T-helper 2 cell treated with Interferon-gamma antibody and Interleukin-4, amounts not matched to agents 5 μg/mL and 100 μg/mL, for 36 hours (primary cell): Measurements from ENCODE around the gene ARTN.

Experiments
- DNase-seq: peaks from one replicate; pipeline ENCODE4 v3.0.0; 2021; ENCODE audit warnings: low spot score
- H3K27ac Mint-ChIP-seq: one replicate; pipeline ENCODE4 v1.8.0; 2021; ENCODE audit warnings: mild to moderate bottlenecking, mixed read lengths
- H3K27me3 Mint-ChIP-seq: one replicate; pipeline ENCODE4 v1.8.0; 2021; ENCODE audit warnings: low read depth, mixed read lengths
- H3K36me3 Mint-ChIP-seq: one replicate; pipeline ENCODE4 v1.8.0; 2021; ENCODE audit warnings: low read depth, mixed read lengths
- H3K4me1 Mint-ChIP-seq: one replicate; pipeline ENCODE4 v1.8.0; 2021; ENCODE audit warnings: low read depth, mixed read lengths
- H3K4me3 Mint-ChIP-seq: one replicate; pipeline ENCODE4 v1.8.0; 2022; ENCODE audit warnings: mild to moderate bottlenecking, moderate library complexity, mixed read lengths
- H3K9me3 Mint-ChIP-seq: one replicate; pipeline ENCODE4 v1.8.0; 2021; ENCODE audit warnings: mixed read lengths

The ARTN gene

DNA sequence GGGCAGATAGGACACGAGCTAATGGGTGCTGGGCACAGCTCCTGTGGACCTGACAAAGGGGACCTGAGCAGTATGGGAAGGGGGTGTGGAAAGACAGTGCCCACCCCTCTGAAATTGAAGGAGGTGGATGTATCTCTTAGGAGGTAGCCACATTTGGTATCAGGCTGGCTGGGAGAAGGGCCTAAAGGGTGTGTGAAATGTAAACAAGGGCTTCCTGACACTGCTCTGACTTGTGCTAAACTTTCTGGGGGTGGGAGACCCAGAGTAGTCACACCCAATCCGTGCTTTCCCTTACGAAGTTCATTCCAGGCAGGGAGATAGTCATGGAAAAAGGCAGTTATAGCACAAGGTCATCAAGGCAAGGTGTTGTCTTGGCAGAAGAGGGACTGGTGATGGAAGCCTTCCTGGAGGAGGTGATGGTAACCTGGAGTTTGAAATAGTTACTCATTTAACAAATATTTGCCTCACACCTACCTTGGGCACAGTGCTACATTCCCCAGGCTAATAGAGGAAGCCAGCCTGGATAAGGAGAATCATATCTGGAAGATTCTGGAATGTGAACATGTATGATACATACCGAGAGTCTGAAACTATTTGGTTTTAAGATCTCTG is 52.5 kb downstream of the ARTN start:
- Mint-ChIP-seq H3K36me3 (peaks cover 3% of the 10 kb centered on the region), H3K4me1 (peaks cover 4% of the 10 kb centered on the region), H3K27ac (no peak overlapping the region), H3K4me3 (no peak overlapping the region), H3K9me3 (no peaks in the 10 kb centered on the region), H3K27me3 (no peaks in the 10 kb centered on the region)
- no peak for DNase-seq

DNA sequence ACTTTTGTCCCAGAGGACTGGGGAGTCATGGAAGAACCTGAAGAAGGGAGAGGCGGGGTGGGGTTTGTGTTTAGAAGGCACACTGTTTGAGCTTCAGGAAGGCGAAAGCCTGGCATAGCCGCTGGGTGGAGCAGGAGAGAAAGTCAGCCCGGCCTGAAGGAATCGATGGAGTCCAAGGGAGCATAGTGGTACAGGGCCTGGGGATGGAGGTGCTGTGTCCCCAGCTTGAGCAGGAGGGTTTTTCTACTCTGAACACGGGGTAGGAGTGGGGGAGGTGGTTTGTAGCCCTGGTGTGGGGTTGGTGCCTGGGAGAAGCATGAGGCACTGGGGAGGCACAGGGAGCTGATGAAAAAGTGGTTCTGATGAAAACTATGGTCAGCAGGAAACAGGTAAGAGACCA is 53.1 kb downstream of the ARTN start:
- H3K27me3 Mint-ChIP-seq = no peaks in the 10 kb centered on the region
- H3K9me3 Mint-ChIP-seq = no peaks in the 10 kb centered on the region
- peaks cover 7% of the 10 kb centered on the region for H3K4me1 Mint-ChIP-seq
- peaks cover 3% of the 10 kb centered on the region for H3K36me3 Mint-ChIP-seq
- DNase-seq = no peak
- no peak overlapping the region for H3K27ac Mint-ChIP-seq
- no peak overlapping the region for H3K4me3 Mint-ChIP-seq
